Left lung (tissue), 10 donors: ENCODE data around the gene LRRC9. TPM values are rescaled to one million over a fixed set of nuclear protein-coding genes. Genes with fewer than 3 reads are reported as not detected.

Experiments
- ATAC-seq: fragments of 200-7000 bp; cut with Tn5 transposase; one replicate; pipeline ENCODE4 v1.9.1; 2020; ENCODE audit warnings: moderate library complexity
- DNase-seq, 4 donors: peaks; one replicate each; pipeline ENCODE4 v3.0.0-alpha.2; 2013 to 2020
- H3K27ac ChIP-seq, 2 donors: fragments of 200-600 bp; sonication (generic) in 1 of 2; one replicate each; pipeline versions ENCODE4 v1.5.0 to v1.8.0; 2020 to 2021
- H3K27me3 ChIP-seq, 2 donors: fragments of 200-600 bp; sonication (generic) in 1 of 2; one replicate each; pipeline versions ENCODE4 v1.5.0 to v1.8.0; 2020 to 2021
- H3K36me3 ChIP-seq, 2 donors: fragments of 200-600 bp; sonication (generic) in 1 of 2; one replicate each; pipeline versions ENCODE4 v1.5.0 to v1.8.0; 2020 to 2021
- H3K4me1 ChIP-seq, 2 donors: fragments of 200-600 bp; one replicate each; pipeline ENCODE4 v1.8.0; 2021
- H3K4me3 ChIP-seq, 2 donors: fragments of 200-600 bp; sonication (generic) in 1 of 2; one replicate each; pipeline versions ENCODE4 v1.5.0 to v1.8.0; 2020 to 2021; ENCODE audit warnings: mild to moderate bottlenecking in 1 of 2
- H3K9me3 ChIP-seq, 2 donors: fragments of 200-600 bp; sonication (generic) in 1 of 2; one replicate each; pipeline versions ENCODE4 v1.5.0 to v1.8.0; 2020 to 2021
- CTCF ChIP-seq, 2 donors: fragments of 200-600 bp; sonication (generic) in 1 of 2; IDR thresholded peaks; one replicate each; pipeline versions ENCODE4 v1.5.0 to v1.8.0; 2021; ENCODE audit warnings: antibody characterized with exemption in 2 of 2
- intact Hi-C, 2 donors: fragments of 100-400 bp; cut with DNase I; formaldehyde crosslinking; loops; one replicate each; pipeline versions ENCODE4 v1.11.2 to v1.14.2; 2022
- polyA plus RNA-seq, 6 donors: library from polyadenylated mRNA; unstranded; fragments of 120-200 nt; gene quantifications; one replicate each; pipeline ENCODE4 v1.2.1, GENCODE V29; 2013; ENCODE audit not compliant: insufficient read length in 6 of 6
- total RNA-seq, 2 donors: library from RNA; stranded (reverse); fragmentation: NEBNext Ultra II Directional; extraction: Animal tissue kit (Norgen Biotek cat#: 25700); gene quantifications; one replicate each; pipeline ENCODE4 v1.2.1, GENCODE V29; 2021
- donor health status: DM: no; HTN: yes; CAD: no.
- donor health status: DM: no; HTN: no; CAD: no.

The LRRC9 gene
- total and polyA plus RNA-seq, 8 donors: 0.05 to 2.2 (median 0.69) TPM; not detected in 1

- ATAC-seq (no peak), DNase-seq (no peak)
- Histone ChIP-seq H3K27me3 (no peaks in the 10 kb centered on the region), H3K27ac (no peak overlapping the region), H3K9me3 (no peaks in the 10 kb centered on the region), H3K4me3 (no peak overlapping the region), H3K36me3 (no peaks in the 10 kb centered on the region), H3K4me1 (peaks cover 0 to 3% of the 10 kb centered on the region in 2 donors)
- intact Hi-C loops: loop anchor here in 1 of 2 donors (10.0 kb wide), 1 partner anchor 215 kb away; no protein-coding TSS in a partner anchor
- no peak for TF ChIP-seq CTCF (IDR thresholded peaks at IDR 0.05)
These were observed 49.4 kb downstream of the LRRC9 start for GRCh38 chr14:59969319-59969718.

DNA sequence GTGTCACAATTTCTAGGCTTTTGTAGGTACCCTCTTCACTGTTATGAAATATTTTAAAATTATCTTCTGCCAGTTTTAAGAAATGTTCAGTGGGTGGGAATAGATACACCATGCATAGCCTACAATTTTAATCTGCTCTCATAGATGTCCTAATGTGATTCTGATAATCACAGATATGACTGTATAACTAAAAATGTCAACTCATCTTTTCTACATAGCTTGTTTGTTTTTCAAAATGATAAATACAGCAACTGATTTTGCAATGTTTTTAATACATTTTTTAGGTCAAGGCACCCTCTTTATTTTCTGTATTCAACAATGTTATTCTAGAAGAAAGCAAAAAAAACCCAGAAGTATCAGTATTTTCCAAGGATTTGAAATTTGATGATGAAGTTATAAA lies 61.6 kb downstream of the LRRC9 start:
- TF ChIP-seq CTCF (IDR thresholded peaks at IDR 0.05): no peak
- no peaks in the 10 kb centered on the region for H3K36me3 ChIP-seq
- H3K27ac ChIP-seq: no peak overlapping the region
- intact Hi-C loops: no loop called here
- H3K4me3 ChIP-seq: no peak overlapping the region
- H3K9me3 ChIP-seq: no peaks in the 10 kb centered on the region
- DNase-seq: no peak
- no peak for ATAC-seq
- H3K4me1 ChIP-seq: no peaks in the 10 kb centered on the region
- H3K27me3 ChIP-seq: no peaks in the 10 kb centered on the region

GRCh38 chr14:59983048-59983447 lies 63.1 kb downstream of the LRRC9 start:
- ATAC-seq (no peak), DNase-seq (no peak)
- no peaks in the 10 kb centered on the region for H3K4me1 ChIP-seq
- intact Hi-C loops: no loop called here
- H3K36me3 ChIP-seq: no peaks in the 10 kb centered on the region
- H3K9me3 ChIP-seq: no peaks in the 10 kb centered on the region
- H3K4me3 ChIP-seq: no peak overlapping the region
- TF ChIP-seq CTCF (IDR thresholded peaks at IDR 0.05): no peak
- H3K27ac ChIP-seq: no peak overlapping the region
- H3K27me3 ChIP-seq: no peaks in the 10 kb centered on the region

GRCh38 chr14:59986556-59987059 lies 66.7 kb downstream of the LRRC9 start:
- H3K4me1 ChIP-seq: no peaks in the 10 kb centered on the region
- H3K4me3 ChIP-seq: no peak overlapping the region
- no peaks in the 10 kb centered on the region for H3K27me3 ChIP-seq
- ATAC-seq (no peak), DNase-seq (no peak)
- H3K36me3 ChIP-seq: no peaks in the 10 kb centered on the region
- no peaks in the 10 kb centered on the region for H3K9me3 ChIP-seq
- intact Hi-C loops: no loop called here
- no peak overlapping the region for H3K27ac ChIP-seq
- no peak for TF ChIP-seq CTCF (IDR thresholded peaks at IDR 0.05)

DNA sequence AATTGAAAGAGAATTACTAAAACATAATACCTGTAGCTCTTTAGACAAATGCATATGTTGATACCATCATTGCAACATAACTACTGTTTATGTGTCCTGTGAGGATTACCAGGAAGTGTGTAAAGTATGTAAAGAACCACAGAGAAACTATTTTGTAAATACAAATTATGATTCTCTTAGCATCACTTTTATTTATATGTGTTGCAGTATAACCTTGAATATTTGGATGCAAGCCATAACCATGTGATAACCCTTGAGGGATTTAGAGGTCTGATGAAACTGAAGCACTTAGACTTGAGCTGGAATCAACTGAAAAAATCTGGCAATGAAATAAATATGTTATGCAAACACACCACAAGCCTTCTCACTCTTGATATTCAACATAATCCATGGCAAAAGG lies 77.5 kb downstream of the LRRC9 start:
- DNase-seq (no peak), ATAC-seq (no peak)
- no peak for TF ChIP-seq CTCF (IDR thresholded peaks at IDR 0.05)
- no peaks in the 10 kb centered on the region for H3K27me3 ChIP-seq
- H3K9me3 ChIP-seq: no peaks in the 10 kb centered on the region
- H3K36me3 ChIP-seq: no peaks in the 10 kb centered on the region
- intact Hi-C loops: no loop called here
- H3K27ac ChIP-seq: no peak overlapping the region
- no peak overlapping the region for H3K4me3 ChIP-seq
- H3K4me1 ChIP-seq: no peaks in the 10 kb centered on the region
